Activated CD8-positive, alpha-beta memory T cell treated with anti-CD3 and anti-CD28 coated beads, Interleukin-2, amount 50 U/mL, for 4 hours (primary cell): ENCODE data around the gene FOXJ3.
A peak's percentile ranks its signal among the peaks of the same experiment; 100 is the strongest.

Experiments
- DNase-seq: peaks from one replicate; pipeline ENCODE4 v3.0.0-alpha.2; 2020

The FOXJ3 gene

DNA sequence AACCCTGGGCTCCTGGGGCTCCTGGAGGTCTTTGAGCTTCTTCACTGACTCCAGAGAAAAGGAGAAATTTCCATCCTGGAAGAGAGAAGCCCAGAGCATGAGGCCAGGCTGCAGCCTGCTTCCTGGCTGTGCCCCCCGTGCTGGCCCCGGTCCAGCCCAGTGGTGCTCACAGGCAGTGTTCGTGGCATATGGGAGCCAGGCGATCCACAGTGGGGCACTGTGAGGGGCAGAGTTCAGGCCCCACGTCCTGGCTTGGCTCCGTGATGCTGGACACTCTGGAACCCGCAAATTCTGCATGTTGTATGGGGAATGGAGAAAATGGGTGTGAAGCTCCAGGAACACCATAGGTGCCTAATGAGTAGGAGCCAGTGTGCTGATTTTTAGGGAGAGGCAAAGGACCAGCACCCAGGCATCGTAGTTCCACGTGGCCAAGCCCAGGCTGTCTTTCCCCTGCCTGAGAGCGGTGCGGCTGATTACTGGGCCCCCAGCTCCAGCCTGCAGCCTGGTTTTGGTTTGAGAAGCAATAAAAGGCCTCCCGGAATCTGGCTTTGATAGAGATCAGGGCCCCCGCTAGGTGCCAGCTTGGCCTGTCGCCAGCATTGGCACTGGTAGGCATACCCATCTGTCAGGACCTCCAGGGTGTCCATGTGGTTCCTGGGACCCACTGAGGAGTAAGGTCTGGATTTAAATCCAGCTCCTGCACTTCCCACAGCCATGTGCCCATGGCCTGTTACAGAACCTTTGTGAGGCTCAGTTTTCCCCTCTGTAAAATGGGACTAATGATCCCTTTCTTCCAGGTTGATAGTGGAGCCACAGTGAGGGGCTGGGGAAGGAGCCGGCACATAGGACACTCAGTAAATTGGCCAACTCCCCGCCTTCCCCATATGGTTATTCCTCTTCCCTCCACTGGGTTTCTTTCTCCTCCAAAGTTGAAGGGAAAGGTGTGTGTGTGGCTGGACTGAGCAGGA lies 171.2 kb downstream of the FOXJ3 start:
- DNase-seq: no peak

DNA sequence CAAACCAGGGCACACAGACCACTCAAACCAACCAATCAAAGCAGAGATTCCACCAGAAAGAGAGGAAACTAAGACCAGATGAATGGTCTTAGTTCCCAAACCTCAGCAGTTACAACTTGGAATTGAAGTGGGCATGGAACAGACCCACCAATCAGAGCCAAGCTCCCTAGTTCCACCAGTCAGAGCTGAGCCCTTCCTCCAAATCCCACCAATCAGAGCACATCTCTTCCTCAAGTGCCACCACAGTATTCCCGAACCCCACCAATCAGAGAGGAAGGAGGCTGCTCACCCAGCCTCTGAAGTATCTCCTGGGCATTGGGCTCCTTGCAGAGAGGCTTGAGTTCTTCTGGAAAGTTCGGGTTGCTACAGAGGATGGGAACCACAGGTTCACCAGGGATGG lies 171.9 kb downstream of the FOXJ3 start:
- no peak for DNase-seq

DNA sequence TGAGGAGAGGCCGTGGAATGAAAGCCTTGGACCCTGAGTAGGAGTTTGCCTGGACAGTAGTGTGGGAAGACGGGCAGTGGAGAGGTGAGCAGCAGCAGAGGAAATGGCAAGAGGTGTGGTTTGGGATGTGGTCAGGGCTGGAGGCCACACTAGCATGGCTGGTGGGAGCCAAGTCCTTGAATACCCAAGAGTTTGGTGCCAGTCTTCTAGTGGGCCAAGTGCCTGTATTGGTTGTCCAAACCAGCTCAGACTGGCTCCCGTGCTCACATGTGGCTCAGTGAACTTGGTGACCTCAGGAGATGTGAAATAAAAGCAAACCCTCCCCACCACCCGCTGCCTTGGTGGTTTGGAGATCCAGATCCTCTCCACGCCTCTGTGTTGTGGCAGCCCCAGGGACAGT lies 172.9 kb downstream of the FOXJ3 start:
- no peak for DNase-seq

DNA sequence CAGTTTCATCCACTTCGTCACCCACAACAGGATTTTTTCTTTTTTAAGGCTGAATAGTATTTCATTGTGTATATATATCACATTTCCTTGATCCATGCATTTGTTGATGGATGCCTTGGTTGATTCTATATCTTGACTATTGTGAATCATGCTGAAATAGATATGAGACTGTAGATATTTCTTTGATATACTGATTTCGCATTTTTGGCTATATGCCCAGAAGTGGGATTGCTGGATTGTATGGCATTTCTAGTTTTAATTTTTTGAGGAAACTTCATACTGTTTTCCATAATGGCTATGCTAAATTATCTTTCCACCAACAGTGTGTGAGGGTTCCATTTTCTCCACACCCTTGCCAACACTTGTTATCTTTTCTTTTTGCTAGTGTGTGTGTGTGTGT lies 176.8 kb downstream of the FOXJ3 start:
- DNase-seq: no peak

DNA sequence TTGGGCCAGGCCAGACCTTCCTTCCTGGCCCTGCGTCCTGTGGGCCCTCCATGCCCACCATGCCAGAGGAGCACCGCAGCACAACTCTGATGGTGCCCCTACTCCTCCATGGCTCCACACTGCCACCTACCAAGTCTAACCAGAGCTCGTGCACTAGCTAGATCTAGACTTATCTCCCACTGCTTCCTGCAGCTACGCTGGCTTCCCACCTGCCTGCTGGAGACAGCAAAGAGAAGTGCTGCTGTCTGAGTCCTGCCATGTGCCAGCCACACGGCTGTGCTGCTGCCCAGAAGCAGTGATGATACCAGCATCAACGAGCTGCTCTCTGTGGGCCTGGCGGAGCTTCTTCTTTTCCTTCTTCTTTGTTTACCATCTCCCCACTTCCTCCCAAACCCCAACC lies 177.4 kb downstream of the FOXJ3 start:
- no peak for DNase-seq

DNA sequence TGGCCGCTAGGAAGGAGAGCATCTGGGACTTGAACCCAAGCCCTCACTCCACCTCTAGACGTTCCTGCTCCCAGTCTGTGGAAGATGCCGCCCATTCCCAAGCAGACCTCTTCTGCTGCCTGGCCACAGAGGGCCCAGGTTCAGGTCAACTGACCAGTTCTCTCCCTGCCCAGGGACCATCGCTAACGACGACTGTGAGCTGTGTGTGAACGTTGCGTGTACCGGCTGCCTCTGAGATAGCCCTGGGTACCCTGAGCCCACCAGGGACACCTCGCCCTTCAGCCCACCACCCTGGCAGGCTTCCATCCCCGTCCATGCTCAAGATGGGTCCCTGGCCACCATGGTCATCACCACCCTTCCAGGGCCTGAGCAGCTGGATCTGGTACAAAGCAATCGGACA lies 179.7 kb downstream of the FOXJ3 start:
- no peak for DNase-seq

DNA sequence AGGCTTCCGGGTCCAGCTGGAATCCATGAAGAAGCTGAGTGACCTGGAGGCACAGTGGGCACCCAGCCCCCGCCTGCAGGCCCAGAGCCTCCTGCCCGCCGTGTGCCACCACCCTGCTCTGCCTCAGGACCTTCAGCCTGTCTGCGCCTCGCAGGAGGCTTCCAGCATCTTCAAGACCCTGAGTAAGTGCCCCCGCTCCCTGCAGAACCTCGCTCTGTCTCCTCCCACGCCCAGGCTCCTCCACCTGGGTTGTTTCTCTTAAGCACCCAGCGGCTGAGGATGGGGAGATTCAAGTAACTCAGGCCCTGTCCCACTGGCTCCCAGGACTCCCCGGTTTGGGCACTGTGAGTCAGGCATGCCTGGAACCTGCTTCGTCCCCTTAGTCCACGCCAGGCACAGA lies 180.3 kb downstream of the FOXJ3 start:
- DNase-seq: no peak

DNA sequence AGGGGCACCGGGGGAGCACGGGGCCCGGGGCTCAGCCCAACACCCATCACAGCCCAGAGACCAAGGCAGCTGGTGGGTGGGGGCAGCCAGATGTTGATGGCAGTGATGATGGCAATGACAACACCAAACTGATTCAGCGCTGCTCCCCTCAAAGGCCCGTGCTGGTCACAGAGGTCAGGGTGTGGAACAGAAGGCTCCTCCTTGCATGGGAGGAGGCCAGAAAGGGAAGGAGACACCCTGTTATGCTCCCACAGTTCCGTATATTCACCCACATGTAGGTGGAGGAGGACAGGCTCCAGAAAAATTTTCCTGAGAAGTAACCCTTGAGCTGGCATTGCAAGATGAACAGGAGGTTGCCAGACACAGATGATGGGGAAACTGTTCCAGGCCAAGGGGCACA lies 181.4 kb downstream of the FOXJ3 start:
- DNase-seq: no peak

DNA sequence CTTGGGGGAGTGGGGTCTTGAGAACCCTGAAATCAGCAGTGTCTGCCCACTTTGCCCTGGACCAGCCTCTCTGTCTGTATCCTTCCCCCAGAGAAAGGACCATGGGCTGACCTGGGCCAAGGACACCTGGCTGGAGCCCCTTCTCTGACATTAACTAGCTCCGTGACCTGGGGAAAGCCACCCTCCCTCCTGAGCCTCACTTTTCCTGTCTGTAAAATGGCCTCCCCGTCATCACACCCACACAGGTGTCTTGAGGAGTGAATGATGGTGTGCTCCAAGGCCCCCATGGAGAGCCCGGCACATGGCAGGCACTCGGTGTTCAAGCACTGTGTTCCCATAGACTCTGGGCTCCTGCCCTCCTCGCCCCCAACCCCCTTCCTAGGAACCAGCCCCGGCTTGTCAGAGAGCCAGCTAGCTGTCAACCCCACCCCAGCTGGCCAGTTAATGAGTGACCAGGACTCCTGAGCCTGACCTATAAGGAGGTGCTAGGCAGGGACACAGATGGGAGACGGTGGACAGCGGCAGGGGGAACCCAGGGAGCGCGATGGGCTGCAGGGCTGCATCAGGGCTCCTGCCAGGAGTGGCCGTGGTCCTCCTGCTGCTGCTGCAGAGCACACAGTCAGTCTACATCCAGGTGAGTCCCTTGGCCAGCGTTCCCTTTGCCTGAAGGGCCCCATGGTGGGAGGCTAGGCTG lies 182.0 kb downstream of the FOXJ3 start, which contains the start of gene GUCA2B:
GUCA2B (plus strand) TSS at position 504 of the 694 bp plus-strand sequence; CDS start at position 545, 41 bp downstream.
- no peak for DNase-seq

DNA sequence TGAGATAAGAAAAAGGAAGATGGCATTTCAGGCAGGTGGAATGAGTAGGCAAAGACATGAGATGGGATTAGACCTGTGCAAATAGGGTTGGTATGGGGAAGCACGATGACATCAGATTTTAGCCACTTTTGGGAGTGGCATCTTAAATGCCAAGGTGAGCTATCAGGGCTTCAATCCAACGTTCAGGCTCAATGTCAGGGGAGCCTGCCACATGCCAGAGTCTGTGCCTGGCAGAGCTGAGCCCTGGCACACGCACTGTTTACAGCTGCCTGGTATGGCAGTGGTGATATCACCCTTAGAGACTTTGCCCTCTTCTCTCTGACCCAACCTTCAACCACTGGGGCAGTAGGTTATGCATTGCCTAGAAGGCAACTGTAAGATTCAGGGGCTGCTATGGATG lies 182.9 kb downstream of the FOXJ3 start:
- DNase-seq: no peak

DNA sequence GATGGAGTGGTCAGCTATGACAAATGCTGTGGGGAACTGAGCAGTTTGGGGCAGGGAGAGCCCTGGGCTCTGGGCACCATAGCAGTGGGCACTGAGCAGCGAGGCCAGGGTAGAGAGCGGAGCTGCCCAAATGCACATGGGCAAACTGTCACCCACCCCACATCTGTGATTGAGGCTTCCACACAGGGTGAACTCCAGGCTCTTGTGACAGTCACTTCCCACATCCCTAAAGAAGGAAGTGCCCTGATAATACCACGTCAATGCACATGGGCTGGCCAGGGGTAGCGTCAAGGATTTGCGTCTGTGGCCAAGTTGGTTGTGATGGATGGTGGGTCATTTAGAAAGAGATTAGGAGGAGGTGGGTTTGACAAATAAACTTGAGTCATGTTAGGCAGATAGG lies 184.4 kb downstream of the FOXJ3 start:
- no peak for DNase-seq

DNA sequence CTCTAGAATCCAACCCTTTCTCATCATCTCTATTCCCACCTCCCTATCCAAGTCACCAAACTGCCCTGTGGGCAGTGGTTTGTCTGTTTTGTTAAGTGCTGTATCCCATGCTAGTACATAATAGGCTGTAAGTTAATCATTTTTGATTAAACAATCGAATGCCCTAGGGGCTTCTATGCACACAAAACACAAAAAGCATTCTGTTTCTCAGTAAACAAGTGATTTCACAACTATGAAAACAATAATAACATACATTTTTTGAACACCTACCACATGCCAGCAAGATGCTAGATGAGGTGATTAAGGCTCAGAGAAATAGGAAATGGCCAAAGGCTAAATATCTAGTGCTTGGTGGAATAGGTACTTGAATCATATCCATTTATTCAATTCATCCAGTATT lies 186.9 kb downstream of the FOXJ3 start:
- no peak for DNase-seq

DNA sequence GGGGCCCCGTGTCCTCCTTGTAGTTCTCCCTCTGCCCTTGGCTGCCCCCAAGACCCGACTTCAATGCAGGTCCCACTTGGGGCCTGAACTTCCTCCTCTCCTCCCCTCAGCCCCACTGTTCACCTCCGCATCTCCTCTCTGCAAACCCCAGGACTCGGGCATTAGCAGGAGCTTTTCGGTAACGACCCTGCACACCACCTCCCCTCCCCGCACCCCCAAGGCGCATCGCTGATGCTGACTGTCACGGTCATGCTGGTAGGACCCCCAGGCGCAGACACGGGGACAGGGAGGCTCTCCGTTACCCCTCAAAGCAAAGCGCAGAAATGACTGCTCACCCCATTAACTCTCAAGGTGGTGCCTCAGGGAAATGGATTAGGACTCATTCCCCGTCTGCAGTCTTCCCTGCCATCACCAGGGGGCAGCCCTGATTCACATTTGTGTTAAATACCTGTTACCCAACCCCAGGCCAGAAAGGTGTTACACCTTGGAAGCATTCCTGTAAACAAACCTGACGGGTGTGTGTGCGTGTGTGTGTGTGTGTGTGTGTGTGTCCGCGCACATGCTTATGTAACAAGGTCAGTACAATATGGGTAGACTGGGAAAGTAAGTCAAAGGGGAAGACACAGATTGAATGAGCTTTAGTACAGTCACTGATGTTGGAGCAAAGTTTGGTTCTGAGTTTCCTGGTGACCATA lies 188.3 kb downstream of the FOXJ3 start:
- DNase-seq: peak; percentile 70

DNA sequence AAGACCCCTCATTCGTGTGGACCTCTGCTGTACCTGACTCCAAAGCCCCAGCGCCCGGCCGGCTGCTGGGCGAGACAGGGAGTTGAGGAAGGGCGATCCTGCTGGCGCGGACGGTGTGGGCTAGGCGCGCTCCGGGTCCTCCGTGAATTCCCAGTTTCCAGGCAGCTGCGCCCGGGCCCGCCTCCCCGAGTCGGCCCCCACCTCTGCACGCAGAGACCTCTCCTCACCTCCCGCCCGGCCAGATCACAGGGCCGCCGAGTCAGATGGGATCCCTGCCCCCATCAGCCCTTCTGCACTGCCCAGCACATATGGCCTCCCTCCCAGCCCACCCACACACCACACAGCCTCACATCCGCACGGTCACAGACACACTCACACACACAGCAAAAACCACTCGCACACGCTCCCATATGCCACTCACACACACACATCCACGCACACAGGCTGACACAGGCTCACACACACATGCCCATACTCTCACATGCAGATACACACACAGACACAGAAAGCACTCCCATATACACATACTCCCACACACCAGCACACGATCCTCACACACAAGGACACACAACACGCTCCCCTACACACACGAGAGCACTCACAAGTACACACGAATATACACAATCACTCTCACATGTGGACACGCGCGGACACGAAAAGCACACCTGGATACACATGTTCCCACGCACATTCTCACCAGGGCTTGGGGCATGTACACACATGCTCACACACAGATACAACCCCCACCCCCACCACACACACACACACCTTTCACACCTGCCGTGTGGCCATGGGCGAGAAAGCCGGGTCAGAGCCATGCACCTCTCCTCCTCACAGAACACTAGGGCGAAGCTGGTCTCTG lies 189.0 kb downstream of the FOXJ3 start:
- DNase-seq: no peak

DNA sequence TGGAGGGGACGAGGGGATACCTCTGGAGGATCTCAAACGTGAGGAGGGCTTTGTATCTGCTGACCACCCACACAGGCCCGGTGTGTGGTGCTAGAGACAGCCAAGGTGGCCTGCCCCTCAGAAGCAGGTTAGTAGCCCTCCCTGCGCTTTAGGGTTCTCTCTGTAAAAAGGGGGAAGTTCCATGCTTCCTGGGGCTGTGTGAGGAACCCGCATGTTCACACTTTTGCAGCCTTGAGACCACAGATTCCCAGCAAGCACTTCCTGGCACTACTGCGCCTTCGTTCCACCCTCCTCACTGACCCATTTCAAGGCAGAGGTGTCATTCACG lies 189.7 kb downstream of the FOXJ3 start:
- DNase-seq: no peak

DNA sequence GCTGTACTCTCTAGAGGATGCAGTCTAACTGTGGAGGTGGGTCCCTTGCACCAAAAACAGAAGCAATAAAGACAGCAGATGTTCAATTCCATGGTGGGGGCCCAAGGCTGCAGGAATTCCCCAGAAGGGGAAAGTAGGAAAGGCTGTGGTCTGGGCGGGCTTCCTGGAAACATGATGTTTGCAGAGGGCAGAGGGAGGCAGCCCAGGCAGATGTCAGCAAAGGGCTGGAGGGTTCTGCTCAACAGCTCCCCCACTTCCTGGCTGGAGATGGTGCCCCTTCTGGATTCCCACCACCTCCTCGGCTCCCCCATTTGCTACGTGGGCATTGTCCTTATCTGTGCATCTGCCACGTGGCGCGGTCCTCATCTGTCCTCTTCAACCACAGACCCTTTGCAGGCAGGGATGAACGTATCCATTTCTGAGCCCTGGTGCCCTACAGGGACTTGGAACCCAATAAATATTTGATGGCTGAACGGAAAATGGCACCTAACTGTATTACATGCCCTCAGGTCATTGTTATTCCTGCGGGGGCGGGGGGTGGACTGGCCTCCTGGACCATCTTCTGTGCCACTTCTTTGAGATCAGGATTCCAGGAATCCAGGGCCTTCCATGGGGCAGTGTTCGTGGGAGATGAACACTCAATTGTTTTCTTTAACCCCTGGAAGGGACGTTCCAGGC lies 190.2 kb downstream of the FOXJ3 start:
- no peak for DNase-seq

DNA sequence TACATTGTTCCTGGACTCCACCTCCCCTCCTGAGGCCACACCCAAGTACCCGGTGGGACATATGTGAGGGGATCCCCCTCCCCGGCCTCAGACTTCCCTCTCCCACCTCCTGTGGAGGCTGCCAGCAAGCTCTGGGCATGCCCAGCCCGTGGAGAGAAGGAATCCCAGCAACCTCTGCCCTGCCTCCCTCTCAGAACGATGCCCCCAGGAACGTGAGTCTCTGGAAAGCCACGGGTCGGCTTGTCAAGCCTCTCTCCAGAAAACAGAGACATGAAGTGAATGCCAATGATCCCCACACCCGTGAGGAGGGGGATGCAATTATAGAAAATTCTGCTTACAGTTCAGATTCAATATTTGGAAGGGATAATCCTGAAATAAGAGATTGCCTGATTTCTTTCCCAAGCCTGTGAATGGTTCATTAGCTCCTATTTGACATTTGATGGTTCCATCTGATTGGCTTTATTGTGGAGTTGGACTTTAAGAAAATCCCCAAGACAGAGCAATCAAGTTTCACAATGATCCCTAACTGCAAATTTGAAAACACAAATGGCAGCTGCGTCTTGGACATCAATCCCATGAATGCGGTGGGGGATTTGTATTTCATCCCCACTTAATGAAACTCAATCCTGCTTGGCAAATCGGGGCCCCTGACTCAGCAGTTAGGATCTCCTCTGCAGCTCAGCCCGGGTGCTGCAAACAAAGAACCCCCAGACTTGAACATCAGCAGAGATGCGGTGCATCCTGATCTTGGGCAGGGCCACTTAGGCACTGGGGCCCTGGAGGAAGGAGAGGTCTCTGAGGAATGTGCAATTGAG lies 190.9 kb downstream of the FOXJ3 start:
- DNase-seq: no peak

DNA sequence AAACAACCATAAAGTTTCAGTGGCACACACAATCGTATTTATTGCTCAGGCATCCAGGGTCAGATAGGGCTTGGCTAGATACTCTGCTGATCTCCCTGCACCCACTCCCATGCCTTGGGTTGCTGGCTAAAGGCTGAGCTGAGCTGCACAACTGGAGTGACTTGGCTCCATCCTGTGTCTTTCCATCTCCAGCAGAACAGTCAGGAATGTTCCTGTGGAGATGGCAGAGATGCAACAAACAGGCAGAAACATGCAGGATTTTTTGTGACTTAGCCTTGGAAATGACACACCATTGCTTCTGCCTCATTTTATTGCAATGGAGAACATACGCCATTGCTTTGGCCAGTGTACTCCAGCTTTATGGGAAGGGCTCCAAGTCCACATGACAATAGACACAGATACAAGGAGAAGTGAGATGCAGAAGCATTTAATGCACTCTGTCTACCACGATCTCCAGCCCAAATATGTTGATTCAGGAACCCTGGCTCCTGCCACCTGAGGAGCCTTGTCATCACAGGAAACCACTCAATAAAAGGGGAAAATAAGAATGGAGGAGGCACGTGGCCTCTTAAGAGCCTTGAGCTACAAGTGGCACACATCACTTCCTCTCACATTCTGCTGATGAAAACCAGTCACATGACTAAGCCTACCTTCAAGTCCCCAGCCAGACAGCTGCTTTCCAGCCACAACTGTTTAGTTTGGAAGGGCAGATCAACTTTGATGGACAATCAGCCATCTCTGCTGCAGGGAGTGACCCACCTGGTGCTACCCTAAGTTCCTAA lies 191.9 kb downstream of the FOXJ3 start:
- DNase-seq: no peak

DNA sequence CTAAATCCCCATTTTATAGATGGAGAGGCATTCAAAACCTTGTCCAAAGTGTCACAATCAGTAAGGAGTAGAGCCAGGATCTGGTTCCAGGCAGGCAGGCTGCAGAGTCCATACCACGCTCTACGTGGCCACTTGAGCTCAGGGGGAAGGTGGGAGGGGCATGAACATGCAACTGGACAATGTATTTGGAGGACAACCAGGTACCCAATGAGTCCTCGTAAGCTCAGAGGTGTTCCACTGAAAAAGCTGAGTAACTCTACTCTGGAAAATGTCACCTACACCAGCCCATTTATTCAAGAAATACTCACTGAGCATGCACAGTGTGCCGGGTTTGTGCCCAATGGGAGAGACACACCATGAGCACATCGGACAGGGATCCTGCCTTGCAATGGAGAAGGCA lies 193.1 kb downstream of the FOXJ3 start:
- DNase-seq: no peak

DNA sequence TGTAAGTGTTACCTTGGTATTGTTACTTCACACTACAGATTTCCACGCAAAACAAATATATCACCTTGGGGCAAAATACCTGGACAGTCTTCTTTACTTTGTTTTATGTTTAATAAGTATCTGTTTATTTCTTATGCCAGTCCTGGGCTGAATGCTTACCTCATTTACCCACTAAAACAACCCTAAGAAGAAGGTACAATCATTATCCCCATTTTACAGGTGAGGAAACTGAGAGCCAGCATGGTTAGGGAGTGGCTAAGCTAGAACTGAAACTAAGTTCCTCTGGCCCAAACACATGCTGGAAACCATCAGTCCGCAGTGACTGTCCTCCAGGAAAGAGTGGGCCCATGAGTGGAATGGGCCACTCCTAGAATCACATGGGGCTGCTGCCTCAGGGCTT lies 194.8 kb downstream of the FOXJ3 start:
- DNase-seq: no peak
